MCF 10A (cell line): Measurements from ENCODE around the gene TLCD1. TPM values are rescaled to one million over a fixed set of nuclear protein-coding genes. Genes with fewer than 3 reads are reported as not detected.

ENCODE experiments used
- BruUV-seq: library from RNA; stranded (reverse); fragments of 400-500 nt; replicated peaks from 2 replicates; lab custom pipeline; 2021; lab: Mats Ljungman, UMichigan
- CTCF ChIA-PET: fragments of 300-600 bp; sonication (Branson Sonifier 250); formaldehyde crosslinking; extraction: SDS; loops from one replicate; lab custom pipeline; 2021; ENCODE audit warnings: antibody characterized with exemption, inconsistent platforms; lab: Yijun Ruan, JAX
- POLR2A ChIA-PET: fragments of 300-600, 350-650 bp; sonication (Branson Sonifier 250); formaldehyde crosslinking; extraction: SDS; loops from one replicate; lab custom pipeline; 2020; ENCODE audit warnings: antibody characterized with exemption, inconsistent platforms; lab: Yijun Ruan, JAX
- DNase-seq: peaks from one replicate; pipeline ENCODE4 v3.0.0-alpha.2; 2018; ENCODE audit not compliant: unreplicated experiment
- H3K27ac Mint-ChIP-seq: one replicate; pipeline ENCODE4 v1.8.0; 2022; ENCODE audit warnings: mild to moderate bottlenecking, low read depth, mixed read lengths; ENCODE audit not compliant: unreplicated experiment
- H3K27me3 Mint-ChIP-seq: one replicate; pipeline ENCODE4 v1.8.0; 2022; ENCODE audit warnings: mixed read lengths; ENCODE audit not compliant: insufficient read depth, unreplicated experiment
- H3K36me3 Mint-ChIP-seq: one replicate; pipeline ENCODE4 v1.8.0; 2022; ENCODE audit warnings: mild to moderate bottlenecking, moderate library complexity, mixed read lengths; ENCODE audit not compliant: insufficient read depth, unreplicated experiment
- H3K4me1 Mint-ChIP-seq: one replicate; pipeline ENCODE4 v1.8.0; 2022; ENCODE audit warnings: mixed read lengths; ENCODE audit not compliant: insufficient read depth, unreplicated experiment
- H3K4me3 Mint-ChIP-seq: one replicate; pipeline ENCODE4 v1.8.0; 2022; ENCODE audit warnings: mild to moderate bottlenecking, moderate library complexity, mixed read lengths; ENCODE audit not compliant: unreplicated experiment
- H3K9me3 Mint-ChIP-seq: one replicate; pipeline ENCODE4 v1.8.0; 2022; ENCODE audit warnings: mixed read lengths; ENCODE audit not compliant: unreplicated experiment
- CTCF ChIP-seq: fragments of 200-600 bp; IDR thresholded peaks from one replicate; pipeline ENCODE4 v1.8.0; 2022; ENCODE audit warnings: antibody characterized with exemption, mild to moderate bottlenecking; ENCODE audit not compliant: unreplicated experiment
- intact Hi-C: fragments of 100-400 bp; cut with micrococcal nuclease; formaldehyde crosslinking; loops from 2 replicates; pipeline ENCODE4 v1.14.1; 2022
- total RNA-seq: library from RNA; stranded (reverse); gene quantifications from 2 replicates; pipeline ENCODE4 v1.2.3, GENCODE V29; 2022

The TLCD1 gene
- total RNA-seq, 1 experiment from 2014 or later, result 18.7 TPM

- Mint-ChIP-seq H3K27me3 (no peaks in the 10 kb centered on the region), H3K4me1 (peaks cover 6% of the 10 kb centered on the region), H3K9me3 (no peaks in the 10 kb centered on the region), H3K4me3 (no peak overlapping the region), H3K36me3 (peaks cover 20% of the 10 kb centered on the region), H3K27ac (no peak overlapping the region)
- intact Hi-C loops, result no loop called here
- TF ChIP-seq CTCF, result no peak
- CTCF ChIA-PET, result interaction anchor here (1.0 to 1.2 kb wide), 2 partner anchors 10 to 410 kb away, joined by 3 to 4 read pairs; no protein-coding TSS in a partner anchor
- DNase-seq, result no peak
- no TSS peak for BruUV-seq
- POLR2A ChIA-PET, result interaction anchor here (0.6 to 2.2 kb wide), 4 partner anchors 13 to 105 kb away, joined by 3 to 7 read pairs (median 4); partner anchors contain the start of gene RPL23A
Observed at GRCh38 chr17:28706471-28707338, 19.3 kb downstream of the TLCD1 start.

GRCh38 chr17:28705728-28706334 is 20.2 kb downstream of the TLCD1 start:
- Mint-ChIP-seq H3K4me1 (peaks cover 6% of the 10 kb centered on the region), H3K36me3 (peaks cover 25% of the 10 kb centered on the region), H3K9me3 (no peaks in the 10 kb centered on the region), H3K27ac (no peak overlapping the region), H3K27me3 (no peaks in the 10 kb centered on the region), H3K4me3 (no peak overlapping the region)
- ChIA-PET POLR2A (interaction anchor here (0.6 to 2.2 kb wide), 2 partner anchors 14 to 881 kb away, joined by 3 to 7 read pairs; partner anchors contain the start of gene RPL23A), CTCF (interaction anchor here (0.6 kb wide), 1 partner anchor 457 kb away, joined by 3 read pairs; no protein-coding TSS in a partner anchor)
- no peak for TF ChIP-seq CTCF
- BruUV-seq, result no TSS peak
- intact Hi-C loops, result no loop called here
- no peak for DNase-seq

GRCh38 chr17:28705074-28705659 is 20.9 kb downstream of the TLCD1 start:
- intact Hi-C loops, result no loop called here
- H3K9me3 Mint-ChIP-seq, result no peaks in the 10 kb centered on the region
- H3K4me1 Mint-ChIP-seq, result no peaks in the 10 kb centered on the region
- POLR2A ChIA-PET, result interaction anchor here (0.6 to 2.2 kb wide), 4 partner anchors 8 to 881 kb away, joined by 3 to 7 read pairs (median 3); partner anchors contain the start of gene RPL23A
- TF ChIP-seq CTCF, result no peak
- no peak overlapping the region for H3K27ac Mint-ChIP-seq
- CTCF ChIA-PET, result interaction anchor here (0.6 to 1.2 kb wide), 2 partner anchors 12 to 457 kb away, joined by 3 read pairs; no protein-coding TSS in a partner anchor
- peaks cover 30% of the 10 kb centered on the region for H3K36me3 Mint-ChIP-seq
- H3K27me3 Mint-ChIP-seq, result no peaks in the 10 kb centered on the region
- no peak overlapping the region for H3K4me3 Mint-ChIP-seq
- no TSS peak for BruUV-seq
- no peak for DNase-seq
